ENCODE measurements around the gene CCNC. TPM values are rescaled to one million over a fixed set of nuclear protein-coding genes. Genes with fewer than 3 reads are reported as not detected.

CCNC gene
- total RNA-seq, 1 donor from 2014 or later, result 52.1 TPM

GRCh38 chr6:99553888-99554287 is 14.6 kb downstream of the CCNC start:
- H3K9me3 Mint-ChIP-seq, result no peaks in the 10 kb centered on the region
- H3K36me3 Mint-ChIP-seq (ENCODE audit: low read depth), result peaks cover 57% of the 10 kb centered on the region
- H3K4me1 Mint-ChIP-seq (ENCODE audit: low read depth), result peaks cover 1% of the 10 kb centered on the region
- no peaks in the 10 kb centered on the region for H3K27me3 Mint-ChIP-seq (ENCODE audit: low read depth)
- H3K27ac Mint-ChIP-seq, result no peak overlapping the region
- intact Hi-C loops (cut with micrococcal nuclease), result no loop called here
- DNase-seq (ENCODE audit: low spot score), result no peak
- no peak overlapping the region for H3K4me3 Mint-ChIP-seq (ENCODE audit: low read depth)

- H3K4me1 Mint-ChIP-seq (ENCODE audit: low read depth), result peaks cover 3% of the 10 kb centered on the region
- no peaks in the 10 kb centered on the region for H3K9me3 Mint-ChIP-seq
- no peak for DNase-seq (ENCODE audit: low spot score)
- intact Hi-C loops (cut with micrococcal nuclease), result no loop called here
- H3K27ac Mint-ChIP-seq, result no peak overlapping the region
- H3K36me3 Mint-ChIP-seq (ENCODE audit: low read depth), result peaks cover 59% of the 10 kb centered on the region
- no peaks in the 10 kb centered on the region for H3K27me3 Mint-ChIP-seq (ENCODE audit: low read depth)
- H3K4me3 Mint-ChIP-seq (ENCODE audit: low read depth), result no peak overlapping the region
Measured at GRCh38 chr6:99550046-99550748, 18.3 kb downstream of the CCNC start.

- no peak for DNase-seq (ENCODE audit: low spot score)
- H3K4me1 Mint-ChIP-seq (ENCODE audit: low read depth), result peaks cover 5% of the 10 kb centered on the region
- H3K4me3 Mint-ChIP-seq (ENCODE audit: low read depth), result no peak overlapping the region
- intact Hi-C loops (cut with micrococcal nuclease), result no loop called here
- peaks cover 55% of the 10 kb centered on the region for H3K36me3 Mint-ChIP-seq (ENCODE audit: low read depth)
- H3K9me3 Mint-ChIP-seq, result no peaks in the 10 kb centered on the region
- H3K27me3 Mint-ChIP-seq (ENCODE audit: low read depth), result no peaks in the 10 kb centered on the region
- no peak overlapping the region for H3K27ac Mint-ChIP-seq
Measured at GRCh38 chr6:99548706-99549105, 19.8 kb downstream of the CCNC start.

- Mint-ChIP-seq H3K4me3 (ENCODE audit: low read depth) (no peak overlapping the region), H3K9me3 (no peaks in the 10 kb centered on the region), H3K27me3 (ENCODE audit: low read depth) (no peaks in the 10 kb centered on the region), H3K27ac (no peak overlapping the region), H3K36me3 (ENCODE audit: low read depth) (peaks cover 53% of the 10 kb centered on the region), H3K4me1 (ENCODE audit: low read depth) (peaks cover 5% of the 10 kb centered on the region)
- DNase-seq (ENCODE audit: low spot score), result no peak
- intact Hi-C loops (cut with micrococcal nuclease), result no loop called here
Measured at GRCh38 chr6:99547526-99547925, 20.9 kb downstream of the CCNC start.

GRCh38 chr6:99545442-99545841 is 23.0 kb downstream of the CCNC start:
- H3K4me1 Mint-ChIP-seq (ENCODE audit: low read depth), result peaks cover 5% of the 10 kb centered on the region
- no peak overlapping the region for H3K4me3 Mint-ChIP-seq (ENCODE audit: low read depth)
- H3K27ac Mint-ChIP-seq, result no peak overlapping the region
- H3K36me3 Mint-ChIP-seq (ENCODE audit: low read depth), result peaks cover 60% of the 10 kb centered on the region
- H3K9me3 Mint-ChIP-seq, result no peaks in the 10 kb centered on the region
- intact Hi-C loops (cut with micrococcal nuclease), result no loop called here
- no peaks in the 10 kb centered on the region for H3K27me3 Mint-ChIP-seq (ENCODE audit: low read depth)
- DNase-seq (ENCODE audit: low spot score), result no peak

- DNase-seq (ENCODE audit: low spot score), result no peak
- intact Hi-C loops (cut with micrococcal nuclease), result no loop called here
- Mint-ChIP-seq H3K27me3 (ENCODE audit: low read depth) (no peaks in the 10 kb centered on the region), H3K9me3 (no peaks in the 10 kb centered on the region), H3K27ac (no peak overlapping the region), H3K4me1 (ENCODE audit: low read depth) (peaks cover 4% of the 10 kb centered on the region), H3K36me3 (ENCODE audit: low read depth) (peaks cover 50% of the 10 kb centered on the region), H3K4me3 (ENCODE audit: low read depth) (no peak overlapping the region)
Measured at GRCh38 chr6:99543968-99544367, 24.5 kb downstream of the CCNC start.

- no peaks in the 10 kb centered on the region for H3K4me1 Mint-ChIP-seq (ENCODE audit: low read depth)
- H3K9me3 Mint-ChIP-seq, result no peaks in the 10 kb centered on the region
- intact Hi-C loops (cut with micrococcal nuclease), result no loop called here
- no peak overlapping the region for H3K27ac Mint-ChIP-seq
- no peaks in the 10 kb centered on the region for H3K27me3 Mint-ChIP-seq (ENCODE audit: low read depth)
- no peak for DNase-seq (ENCODE audit: low spot score)
- no peak overlapping the region for H3K4me3 Mint-ChIP-seq (ENCODE audit: low read depth)
- H3K36me3 Mint-ChIP-seq (ENCODE audit: low read depth), result peaks cover 16% of the 10 kb centered on the region
Measured at GRCh38 chr6:99530627-99531026, 37.8 kb downstream of the CCNC start.

GRCh38 chr6:99522531-99522930 is 45.9 kb downstream of the CCNC start:
- H3K4me3 Mint-ChIP-seq (ENCODE audit: low read depth), result no peak overlapping the region

GRCh38 chr6:99521633-99522151 is 46.8 kb downstream of the CCNC start:
- Mint-ChIP-seq H3K4me3 (ENCODE audit: low read depth) (peak overlapping the region; percentile 98), H3K27ac (peak overlapping the region; percentile 96), H3K4me1 (ENCODE audit: low read depth) (peaks cover 10% of the 10 kb centered on the region), H3K27me3 (ENCODE audit: low read depth) (peaks cover 5% of the 10 kb centered on the region), H3K36me3 (ENCODE audit: low read depth) (peaks cover 5% of the 10 kb centered on the region), H3K9me3 (no peaks in the 10 kb centered on the region)
- intact Hi-C loops (cut with micrococcal nuclease), result loop anchor here (1.0 kb wide), 1 partner anchor 47 kb away; the partner anchor contains the start of gene CCNC
- no peak for DNase-seq (ENCODE audit: low spot score)

More at GRCh38 chr6:99522531-99522930, 45.9 kb downstream of the CCNC start:
- no peaks in the 10 kb centered on the region for H3K9me3 Mint-ChIP-seq
- H3K36me3 Mint-ChIP-seq (ENCODE audit: low read depth), result peaks cover 7% of the 10 kb centered on the region
- H3K27me3 Mint-ChIP-seq (ENCODE audit: low read depth), result peaks cover 5% of the 10 kb centered on the region
- peaks cover 10% of the 10 kb centered on the region for H3K4me1 Mint-ChIP-seq (ENCODE audit: low read depth)
- no peak for DNase-seq (ENCODE audit: low spot score)
- H3K27ac Mint-ChIP-seq, result no peak overlapping the region
- intact Hi-C loops (cut with micrococcal nuclease), result no loop called here

- H3K27me3 Mint-ChIP-seq (ENCODE audit: low read depth), result peaks cover 9% of the 10 kb centered on the region
- peak overlapping the region; percentile 96 for H3K27ac Mint-ChIP-seq
- peak overlapping the region; percentile 98 for H3K4me3 Mint-ChIP-seq (ENCODE audit: low read depth)
- intact Hi-C loops (cut with micrococcal nuclease), result loop anchor here (1.0 kb wide), 1 partner anchor 47 kb away; the partner anchor contains the start of gene CCNC
- no peaks in the 10 kb centered on the region for H3K9me3 Mint-ChIP-seq
- peak; percentile 68 for DNase-seq (ENCODE audit: low spot score)
- H3K4me1 Mint-ChIP-seq (ENCODE audit: low read depth), result peaks cover 14% of the 10 kb centered on the region
- H3K36me3 Mint-ChIP-seq (ENCODE audit: low read depth), result peaks cover 5% of the 10 kb centered on the region
Measured at GRCh38 chr6:99520855-99521632, 47.4 kb downstream of the CCNC start.

GRCh38 chr6:99519446-99519845 is 49.0 kb downstream of the CCNC start:
- H3K4me1 Mint-ChIP-seq (ENCODE audit: low read depth), result peaks cover 16% of the 10 kb centered on the region
- intact Hi-C loops (cut with micrococcal nuclease), result loop anchor here (10.0 kb wide), 1 partner anchor 185 kb away; no protein-coding TSS in a partner anchor
- no peak overlapping the region for H3K4me3 Mint-ChIP-seq (ENCODE audit: low read depth)

GRCh38 chr6:99514089-99514488 is 54.4 kb downstream of the CCNC start:
- H3K4me3 Mint-ChIP-seq (ENCODE audit: low read depth), result peak overlapping the region; percentile 97
- no peaks in the 10 kb centered on the region for H3K9me3 Mint-ChIP-seq
- H3K27ac Mint-ChIP-seq, result no peak overlapping the region
- intact Hi-C loops (cut with micrococcal nuclease), result loop anchor here (2.0 to 10.0 kb wide), 2 partner anchors 179 to 565 kb away; no protein-coding TSS in a partner anchor
- peaks cover 8% of the 10 kb centered on the region for H3K36me3 Mint-ChIP-seq (ENCODE audit: low read depth)
- H3K27me3 Mint-ChIP-seq (ENCODE audit: low read depth), result peaks cover 6% of the 10 kb centered on the region
- peaks cover 25% of the 10 kb centered on the region for H3K4me1 Mint-ChIP-seq (ENCODE audit: low read depth)
- DNase-seq (ENCODE audit: low spot score), result no peak

More at GRCh38 chr6:99519446-99519845, 49.0 kb downstream of the CCNC start:
- DNase-seq (ENCODE audit: low spot score), result no peak
- no peak overlapping the region for H3K27ac Mint-ChIP-seq
- peaks cover 9% of the 10 kb centered on the region for H3K27me3 Mint-ChIP-seq (ENCODE audit: low read depth)
- H3K36me3 Mint-ChIP-seq (ENCODE audit: low read depth), result peaks cover 5% of the 10 kb centered on the region
- no peaks in the 10 kb centered on the region for H3K9me3 Mint-ChIP-seq

- intact Hi-C loops (cut with micrococcal nuclease), result loop anchor here (10.0 kb wide), 1 partner anchor 177 kb away; no protein-coding TSS in a partner anchor
- no peak overlapping the region for H3K27ac Mint-ChIP-seq
- no peaks in the 10 kb centered on the region for H3K9me3 Mint-ChIP-seq
- H3K4me1 Mint-ChIP-seq (ENCODE audit: low read depth), result peaks cover 25% of the 10 kb centered on the region
- H3K36me3 Mint-ChIP-seq (ENCODE audit: low read depth), result peaks cover 19% of the 10 kb centered on the region
- no peak overlapping the region for H3K4me3 Mint-ChIP-seq (ENCODE audit: low read depth)
- H3K27me3 Mint-ChIP-seq (ENCODE audit: low read depth), result peaks cover 3% of the 10 kb centered on the region
- no peak for DNase-seq (ENCODE audit: low spot score)
Measured at GRCh38 chr6:99512033-99512432, 56.4 kb downstream of the CCNC start.

Data from activated T-helper 2 cell treated with anti-CD3 and anti-CD28 coated beads, Interferon-gamma antibody, Interleukin-2, Interleukin-4, amounts not matched to agents 10 μg/mL and 5 μg/mL and 100 μg/mL, durations not matched to agents 14 hours and 24 hours and 36 hours (primary cell).